Calu3 (cell line): ENCODE data around the gene EGFL7. TPM values are rescaled to one million over a fixed set of nuclear protein-coding genes. Genes with fewer than 3 reads are reported as not detected.

Source experiments
- BruUV-seq: library from RNA; stranded (reverse); fragments of 400-500 nt; replicated peaks from 2 replicates; lab custom pipeline; 2021; lab: Mats Ljungman, UMichigan
- CTCF ChIA-PET: fragments of 300-600 bp; sonication (Branson Sonifier 250); formaldehyde crosslinking; loops from one replicate; lab custom pipeline; 2022; ENCODE audit warnings: antibody characterized with exemption; lab: Charles Lee
- DNase-seq: peaks from one replicate; pipeline ENCODE4 v3.0.0; 2022
- H3K27ac Mint-ChIP-seq: one replicate; pipeline ENCODE4 v1.8.0; 2022; ENCODE audit warnings: mixed read lengths; ENCODE audit not compliant: unreplicated experiment
- H3K27me3 Mint-ChIP-seq: one replicate; pipeline ENCODE4 v1.8.0; 2022; ENCODE audit warnings: mixed read lengths; ENCODE audit not compliant: unreplicated experiment
- H3K36me3 Mint-ChIP-seq: one replicate; pipeline ENCODE4 v1.8.0; 2022; ENCODE audit warnings: mild to moderate bottlenecking, moderate library complexity, mixed read lengths; ENCODE audit not compliant: insufficient read depth, unreplicated experiment
- H3K4me1 Mint-ChIP-seq: one replicate; pipeline ENCODE4 v1.8.0; 2022; ENCODE audit warnings: mild to moderate bottlenecking, low read depth, mixed read lengths; ENCODE audit not compliant: unreplicated experiment
- H3K4me3 Mint-ChIP-seq: one replicate; pipeline ENCODE4 v1.8.0; 2022; ENCODE audit warnings: mild to moderate bottlenecking, low read depth, moderate library complexity, mixed read lengths; ENCODE audit not compliant: unreplicated experiment
- H3K9me3 Mint-ChIP-seq: one replicate; pipeline ENCODE4 v1.8.0; 2022; ENCODE audit warnings: low read depth, mixed read lengths; ENCODE audit not compliant: unreplicated experiment
- intact Hi-C: fragments of 100-400 bp; cut with micrococcal nuclease; formaldehyde crosslinking; loops from one replicate; pipeline ENCODE4 v1.10.0; 2022; ENCODE audit not compliant: unreplicated experiment
- total RNA-seq: library from RNA; stranded (reverse); gene quantifications from 2 replicates; pipeline ENCODE4 v1.2.3, GENCODE V29; 2022
- TF ChIP-seq, protein P1 (sequence below): fragments of 200-600 bp; IDR thresholded peaks from one replicate; pipeline ENCODE4 v1.8.0; 2022; ENCODE audit warnings: antibody characterized with exemption; ENCODE audit not compliant: unreplicated experiment

Gene EGFL7
- total RNA-seq, 1 experiment from 2014 or later, result 1.3 TPM

DNA sequence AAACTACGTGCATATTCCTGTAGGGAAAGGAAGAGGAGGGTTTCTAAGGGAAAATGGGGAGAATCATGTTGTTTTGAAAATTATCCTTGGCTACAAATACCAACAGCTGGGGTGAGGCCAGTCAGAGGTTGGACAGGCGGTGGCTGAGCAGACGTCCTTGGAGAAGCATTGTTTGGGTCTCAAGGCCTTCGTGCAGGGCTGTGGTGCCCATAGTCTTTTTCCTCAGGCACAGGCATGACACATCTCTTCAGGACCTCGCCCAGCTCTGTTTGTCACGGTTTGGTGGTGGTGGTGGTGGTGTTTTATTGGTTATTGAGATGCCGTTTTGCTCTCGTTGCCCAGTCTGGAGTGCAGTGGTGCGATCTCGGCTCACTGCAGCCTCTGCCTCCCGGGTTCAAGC lies 27.8 kb upstream of the EGFL7 start:
- Mint-ChIP-seq H3K4me3 (no peak overlapping the region), H3K9me3 (no peaks in the 10 kb centered on the region), H3K27ac (no peak overlapping the region), H3K4me1 (no peaks in the 10 kb centered on the region), H3K36me3 (no peaks in the 10 kb centered on the region), H3K27me3 (peaks cover 17% of the 10 kb centered on the region)
- intact Hi-C loops, result no loop called here
- CTCF ChIA-PET, result interaction anchor here (0.8 kb wide), 1 partner anchor 151 kb away, joined by 6 read pairs; no protein-coding TSS in a partner anchor
- TF ChIP-seq, protein P1, sequence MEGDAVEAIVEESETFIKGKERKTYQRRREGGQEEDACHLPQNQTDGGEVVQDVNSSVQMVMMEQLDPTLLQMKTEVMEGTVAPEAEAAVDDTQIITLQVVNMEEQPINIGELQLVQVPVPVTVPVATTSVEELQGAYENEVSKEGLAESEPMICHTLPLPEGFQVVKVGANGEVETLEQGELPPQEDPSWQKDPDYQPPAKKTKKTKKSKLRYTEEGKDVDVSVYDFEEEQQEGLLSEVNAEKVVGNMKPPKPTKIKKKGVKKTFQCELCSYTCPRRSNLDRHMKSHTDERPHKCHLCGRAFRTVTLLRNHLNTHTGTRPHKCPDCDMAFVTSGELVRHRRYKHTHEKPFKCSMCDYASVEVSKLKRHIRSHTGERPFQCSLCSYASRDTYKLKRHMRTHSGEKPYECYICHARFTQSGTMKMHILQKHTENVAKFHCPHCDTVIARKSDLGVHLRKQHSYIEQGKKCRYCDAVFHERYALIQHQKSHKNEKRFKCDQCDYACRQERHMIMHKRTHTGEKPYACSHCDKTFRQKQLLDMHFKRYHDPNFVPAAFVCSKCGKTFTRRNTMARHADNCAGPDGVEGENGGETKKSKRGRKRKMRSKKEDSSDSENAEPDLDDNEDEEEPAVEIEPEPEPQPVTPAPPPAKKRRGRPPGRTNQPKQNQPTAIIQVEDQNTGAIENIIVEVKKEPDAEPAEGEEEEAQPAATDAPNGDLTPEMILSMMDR, result no peak
- DNase-seq, result no peak
- BruUV-seq, result no TSS peak

DNA sequence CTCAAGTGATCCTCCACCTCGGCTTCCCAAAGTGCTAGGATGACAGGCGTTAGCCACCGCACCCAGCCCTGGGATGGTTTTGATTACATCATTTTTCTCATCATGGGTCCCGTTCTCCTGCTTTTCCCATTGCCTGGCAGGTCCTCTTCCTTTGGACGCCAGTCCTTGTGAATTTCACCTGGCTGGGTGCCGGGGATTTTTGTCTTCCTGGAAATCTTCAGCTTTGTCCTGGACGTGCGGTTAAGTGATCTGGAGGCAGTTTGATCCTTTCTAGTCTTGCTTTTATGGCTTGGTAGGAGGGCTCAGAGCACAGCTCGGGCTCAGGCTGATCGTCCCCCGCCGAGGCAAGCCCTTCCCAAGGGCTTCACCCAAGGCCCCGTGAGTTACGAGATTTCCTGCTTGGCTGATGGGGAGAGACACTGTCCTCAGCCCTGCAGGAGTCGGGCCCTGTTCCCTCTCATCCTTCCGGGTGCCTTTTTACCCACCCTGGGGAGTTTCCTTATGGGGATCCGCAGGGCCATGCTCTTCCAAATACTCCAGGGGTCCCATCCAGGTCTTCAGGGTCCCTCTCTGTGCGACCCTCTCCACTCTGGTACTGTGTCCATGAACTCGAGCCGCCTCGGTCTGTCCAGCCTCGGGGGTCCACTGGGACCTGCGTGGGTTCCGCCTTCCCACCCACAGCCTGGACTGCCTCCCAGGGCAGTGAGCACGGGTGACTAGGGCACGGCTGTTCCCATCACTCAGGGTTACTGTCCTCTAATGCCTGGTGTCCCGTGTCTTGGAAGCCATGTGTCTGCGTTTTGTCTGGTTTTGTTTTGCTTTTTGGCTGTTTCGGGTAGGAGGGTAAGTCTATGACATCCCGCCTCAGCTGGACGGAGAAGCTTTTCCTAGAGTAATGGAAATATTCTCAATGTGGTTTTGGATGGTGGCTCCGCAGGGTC lies 22.3 kb upstream of the EGFL7 start:
- no peak for DNase-seq

DNA sequence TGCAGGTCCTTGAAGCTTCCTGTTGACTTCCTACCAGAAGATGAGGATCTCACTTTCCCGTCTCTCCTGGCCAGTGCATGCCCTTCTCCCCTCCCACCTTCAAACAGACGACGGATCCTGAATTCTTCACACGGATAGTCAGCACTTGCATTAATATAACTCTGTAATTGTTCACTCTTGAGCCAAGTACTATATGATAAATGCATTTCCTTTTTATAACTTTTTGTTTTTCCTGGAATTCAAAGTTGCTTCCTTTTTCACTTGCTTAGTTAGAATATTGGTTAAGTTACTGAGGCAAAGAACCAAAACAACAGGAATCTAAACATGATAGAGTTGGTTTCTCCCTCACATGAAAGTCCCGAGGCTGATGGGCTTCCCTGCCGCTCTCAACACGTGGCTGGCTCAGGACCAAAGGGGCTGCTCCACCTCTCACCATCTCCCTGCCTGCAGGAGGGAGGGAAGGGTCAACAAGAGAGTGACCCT lies 20.2 kb upstream of the EGFL7 start:
- Mint-ChIP-seq H3K27ac (no peak overlapping the region), H3K27me3 (peaks cover 16% of the 10 kb centered on the region), H3K4me3 (no peak overlapping the region), H3K9me3 (no peaks in the 10 kb centered on the region), H3K36me3 (peaks cover 4% of the 10 kb centered on the region), H3K4me1 (no peaks in the 10 kb centered on the region)
- no TSS peak for BruUV-seq
- intact Hi-C loops, result no loop called here
- DNase-seq, result no peak
- CTCF ChIA-PET, result interaction anchor here (0.6 kb wide), 1 partner anchor 78 kb away, joined by 5 read pairs; no protein-coding TSS in a partner anchor
- TF ChIP-seq, protein P1, result no peak

More for the DNA sequence above, 22.3 kb upstream of the EGFL7 start:
- Mint-ChIP-seq H3K4me3 (no peak overlapping the region), H3K27ac (no peak overlapping the region), H3K36me3 (peaks cover 4% of the 10 kb centered on the region), H3K9me3 (no peaks in the 10 kb centered on the region), H3K4me1 (no peaks in the 10 kb centered on the region), H3K27me3 (peaks cover 16% of the 10 kb centered on the region)
- BruUV-seq, result no TSS peak
- CTCF ChIA-PET, result no interaction called here
- intact Hi-C loops, result no loop called here
- TF ChIP-seq, protein P1, result no peak

DNA sequence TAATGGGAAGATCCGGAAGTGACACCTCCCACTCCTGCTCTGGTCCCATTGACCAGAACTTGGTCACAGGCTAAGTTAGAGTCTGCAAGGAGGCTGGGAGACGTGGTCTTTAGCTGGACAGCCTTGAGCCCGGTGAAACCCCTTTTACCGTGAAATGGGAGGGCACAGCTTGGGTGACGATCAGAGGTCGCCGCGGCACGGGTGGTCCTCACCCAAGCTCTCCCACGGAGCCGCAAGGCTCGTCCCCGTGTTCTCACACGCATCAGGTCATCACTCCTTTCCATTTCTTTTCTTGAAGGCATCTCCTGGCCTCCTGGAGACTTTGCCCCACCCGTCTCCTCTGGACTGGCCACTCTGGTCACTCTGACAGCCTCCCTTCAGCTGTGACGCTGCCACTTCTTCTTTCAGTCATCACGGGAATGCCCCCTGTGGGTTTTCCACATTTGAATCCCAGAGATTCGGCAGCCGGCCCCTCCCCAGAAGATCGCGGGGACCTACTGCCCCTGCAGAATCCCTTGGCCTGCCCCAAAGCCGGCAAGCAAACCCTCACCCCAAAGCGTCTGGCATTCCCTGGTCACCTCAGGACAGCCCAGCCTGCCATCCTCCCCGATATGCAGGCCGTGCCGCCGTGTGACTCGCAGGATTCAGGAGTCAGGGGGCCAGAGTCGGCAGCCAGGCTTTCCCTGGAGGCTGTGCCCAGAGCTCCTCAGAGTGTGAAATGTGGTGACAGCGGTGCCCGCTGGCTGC lies 18.9 kb upstream of the EGFL7 start:
- Mint-ChIP-seq H3K9me3 (no peaks in the 10 kb centered on the region), H3K27me3 (peaks cover 16% of the 10 kb centered on the region), H3K4me3 (no peak overlapping the region), H3K27ac (no peak overlapping the region), H3K4me1 (no peaks in the 10 kb centered on the region), H3K36me3 (peaks cover 4% of the 10 kb centered on the region)
- TF ChIP-seq, protein P1, result no peak
- intact Hi-C loops, result no loop called here
- CTCF ChIA-PET, result no interaction called here
- DNase-seq, result no peak
- BruUV-seq, result no TSS peak
